ENCODE results near the gene TNFAIP8L1.

GRCh38 chr19:4692251-4693077 lies 53.1 kb downstream of the TNFAIP8L1 start:
- TF ChIP-seq, protein P1, sequence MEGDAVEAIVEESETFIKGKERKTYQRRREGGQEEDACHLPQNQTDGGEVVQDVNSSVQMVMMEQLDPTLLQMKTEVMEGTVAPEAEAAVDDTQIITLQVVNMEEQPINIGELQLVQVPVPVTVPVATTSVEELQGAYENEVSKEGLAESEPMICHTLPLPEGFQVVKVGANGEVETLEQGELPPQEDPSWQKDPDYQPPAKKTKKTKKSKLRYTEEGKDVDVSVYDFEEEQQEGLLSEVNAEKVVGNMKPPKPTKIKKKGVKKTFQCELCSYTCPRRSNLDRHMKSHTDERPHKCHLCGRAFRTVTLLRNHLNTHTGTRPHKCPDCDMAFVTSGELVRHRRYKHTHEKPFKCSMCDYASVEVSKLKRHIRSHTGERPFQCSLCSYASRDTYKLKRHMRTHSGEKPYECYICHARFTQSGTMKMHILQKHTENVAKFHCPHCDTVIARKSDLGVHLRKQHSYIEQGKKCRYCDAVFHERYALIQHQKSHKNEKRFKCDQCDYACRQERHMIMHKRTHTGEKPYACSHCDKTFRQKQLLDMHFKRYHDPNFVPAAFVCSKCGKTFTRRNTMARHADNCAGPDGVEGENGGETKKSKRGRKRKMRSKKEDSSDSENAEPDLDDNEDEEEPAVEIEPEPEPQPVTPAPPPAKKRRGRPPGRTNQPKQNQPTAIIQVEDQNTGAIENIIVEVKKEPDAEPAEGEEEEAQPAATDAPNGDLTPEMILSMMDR (IDR thresholded peaks at IDR 0.05), result no peak
- no peak for TF ChIP-seq EZH2phosphoT487 (IDR thresholded peaks at IDR 0.05)
- no peak for TF ChIP-seq EZH2 (IDR thresholded peaks at IDR 0.05)

Data from neural progenitor cell (in vitro differentiated cells).